HUES6 (cell line): Measurements from ENCODE around the gene SV2A.
A peak's percentile ranks its signal among the peaks of the same experiment; 100 is the strongest.
"Not testable (repeated sequence)": the region's sequence is repeated elsewhere in the genome, so short reads cannot be mapped to it uniquely, and the experiment has no call there.

Experiments used
- H3K27ac ChIP-seq: 2 replicates; pipeline ENCODE4 v1.7.0; 2013; ENCODE audit warnings: low read depth, mild to moderate bottlenecking, low read length, inconsistent platforms
- H3K27me3 ChIP-seq: 2 replicates; pipeline ENCODE4 v1.6.1; 2013; ENCODE audit warnings: low read length; ENCODE audit not compliant: control insufficient read depth, insufficient read depth
- H3K36me3 ChIP-seq: 2 replicates; pipeline ENCODE4 v1.6.1; 2013; ENCODE audit warnings: low read length; ENCODE audit not compliant: control insufficient read depth, insufficient read depth
- H3K4me1 ChIP-seq: 2 replicates; pipeline ENCODE4 v1.6.1; 2013; ENCODE audit warnings: low read length; ENCODE audit not compliant: control insufficient read depth, insufficient read depth
- H3K4me3 ChIP-seq: 2 replicates; pipeline ENCODE4 v1.5.1; 2013; ENCODE audit warnings: low read depth, low read length
- H3K9ac ChIP-seq: one replicate; pipeline ENCODE4 v1.6.1; 2013; ENCODE audit warnings: mild to moderate bottlenecking, low read length
- H3K9me3 ChIP-seq: 2 replicates; pipeline ENCODE4 v1.6.1; 2013; ENCODE audit warnings: low read depth, low read length; ENCODE audit not compliant: control insufficient read depth, insufficient read depth

The SV2A gene

GRCh38 chr1:149915429-149916192 is 2.0 kb downstream of the SV2A start:
- Histone ChIP-seq H3K4me1 (peaks cover 19% of the 10 kb centered on the region), H3K9me3 (no peaks in the 10 kb centered on the region), H3K27me3 (no peaks in the 10 kb centered on the region), H3K9ac (peak overlapping the region; percentile 13), H3K27ac (no peak overlapping the region), H3K36me3 (peaks cover 17% of the 10 kb centered on the region), H3K4me3 (peak overlapping the region; percentile 81)

GRCh38 chr1:149914545-149914944 is 3.1 kb downstream of the SV2A start:
- Histone ChIP-seq H3K4me3 (no peak overlapping the region), H3K9me3 (no peaks in the 10 kb centered on the region), H3K27me3 (no peaks in the 10 kb centered on the region), H3K36me3 (peaks cover 26% of the 10 kb centered on the region), H3K9ac (no peak overlapping the region), H3K27ac (no peak overlapping the region), H3K4me1 (peaks cover 19% of the 10 kb centered on the region)

- H3K27ac ChIP-seq, result no peak overlapping the region
- no peaks in the 10 kb centered on the region for H3K4me1 ChIP-seq
- H3K9ac ChIP-seq, result no peak overlapping the region
- no peaks in the 10 kb centered on the region for H3K9me3 ChIP-seq
- H3K36me3 ChIP-seq, result peaks cover 56% of the 10 kb centered on the region
- H3K27me3 ChIP-seq, result no peaks in the 10 kb centered on the region
- H3K4me3 ChIP-seq, result no peak overlapping the region
Observed at GRCh38 chr1:149906570-149907075, 11.0 kb downstream of the SV2A start.

GRCh38 chr1:149903836-149904491 is 13.7 kb downstream of the SV2A start:
- no peak overlapping the region for H3K4me3 ChIP-seq

GRCh38 chr1:149899460-149900284 is 18.0 kb downstream of the SV2A start, which contains the start of gene BOLA1:
Gene BOLA1 (plus strand): TSS chr1:149899568. CDS start chr1:149900060, 492 bp downstream.
- peaks cover 5% of the 10 kb centered on the region; the same call in 1 of the 2 replicates for H3K9me3 ChIP-seq
- peak within 1 kb of the TSS; percentile 53; the same call in 1 of the 2 replicates for H3K27ac ChIP-seq
- peaks cover 4% of the 10 kb centered on the region for H3K4me1 ChIP-seq
- H3K36me3 ChIP-seq, result peaks cover 6% of the 10 kb centered on the region
- no peaks in the 10 kb centered on the region for H3K27me3 ChIP-seq
- peak within 1 kb of the TSS; percentile 68 for H3K4me3 ChIP-seq
- peak within 1 kb of the TSS; percentile 65 for H3K9ac ChIP-seq

More at GRCh38 chr1:149903836-149904491, 13.7 kb downstream of the SV2A start:
- Histone ChIP-seq H3K9me3 (no peaks in the 10 kb centered on the region), H3K27me3 (no peaks in the 10 kb centered on the region), H3K36me3 (peaks cover 40% of the 10 kb centered on the region), H3K27ac (peak overlapping the region; percentile 12; the same call in 1 of the 2 replicates), H3K9ac (no peak overlapping the region), H3K4me1 (peaks cover 4% of the 10 kb centered on the region)

- Histone ChIP-seq H3K27me3 (no peaks in the 10 kb centered on the region), H3K9me3 (peaks cover 5% of the 10 kb centered on the region; the same call in 1 of the 2 replicates), H3K27ac (no peak overlapping the region), H3K9ac (no peak overlapping the region), H3K36me3 (no peaks in the 10 kb centered on the region), H3K4me1 (peaks cover 4% of the 10 kb centered on the region), H3K4me3 (no peak overlapping the region)
Observed at GRCh38 chr1:149896575-149896974, 21.1 kb downstream of the SV2A start.

- H3K27ac ChIP-seq, result peak overlapping the region; percentile 94
- peak overlapping the region; percentile 67 for H3K4me3 ChIP-seq
- H3K27me3 ChIP-seq, result no peaks in the 10 kb centered on the region
- H3K4me1 ChIP-seq, result peaks cover 14% of the 10 kb centered on the region
- peak overlapping the region; percentile 93 for H3K9ac ChIP-seq
- no peaks in the 10 kb centered on the region for H3K36me3 ChIP-seq
- no peaks in the 10 kb centered on the region for H3K9me3 ChIP-seq
Observed at GRCh38 chr1:149888999-149889289, 28.7 kb downstream of the SV2A start.

GRCh38 chr1:149888247-149888998 is 29.2 kb downstream of the SV2A start:
- peak overlapping the region; percentile 94 for H3K27ac ChIP-seq
- no peaks in the 10 kb centered on the region for H3K27me3 ChIP-seq
- peak overlapping the region; percentile 93 for H3K9ac ChIP-seq
- H3K4me3 ChIP-seq, result peak overlapping the region; percentile 67
- no peaks in the 10 kb centered on the region for H3K36me3 ChIP-seq
- peaks cover 14% of the 10 kb centered on the region for H3K4me1 ChIP-seq
- H3K9me3 ChIP-seq, result no peaks in the 10 kb centered on the region

- no peaks in the 10 kb centered on the region for H3K36me3 ChIP-seq
- H3K9me3 ChIP-seq, result no peaks in the 10 kb centered on the region
- peaks cover 14% of the 10 kb centered on the region for H3K4me1 ChIP-seq
- peak overlapping the region; percentile 94 for H3K27ac ChIP-seq
- H3K27me3 ChIP-seq, result no peaks in the 10 kb centered on the region
- H3K4me3 ChIP-seq, result peak overlapping the region; percentile 67
- peak overlapping the region; percentile 93 for H3K9ac ChIP-seq
Observed at GRCh38 chr1:149887456-149888246, 30.0 kb downstream of the SV2A start.

- H3K4me3 ChIP-seq, result peak overlapping the region; percentile 67
- not testable (repeated sequence) for H3K36me3 ChIP-seq, H3K9me3 ChIP-seq, H3K27me3 ChIP-seq
- peak overlapping the region; percentile 94 for H3K27ac ChIP-seq
- H3K4me1 ChIP-seq, result peaks cover 14% of the 10 kb centered on the region
- H3K9ac ChIP-seq, result peak overlapping the region; percentile 93
Observed at GRCh38 chr1:149887196-149887455, 30.5 kb downstream of the SV2A start.
